UCSD-AML1 (cell line): Measurements from ENCODE around the gene SLC44A1.
A peak's percentile ranks its signal among the peaks of the same experiment; 100 is the strongest.

Source experiments
- DNase-seq: peaks from one replicate; lab custom pipeline; 2025; ENCODE audit not compliant: unreplicated experiment; lab: John Stamatoyannopoulos, UW

The SLC44A1 gene

DNA sequence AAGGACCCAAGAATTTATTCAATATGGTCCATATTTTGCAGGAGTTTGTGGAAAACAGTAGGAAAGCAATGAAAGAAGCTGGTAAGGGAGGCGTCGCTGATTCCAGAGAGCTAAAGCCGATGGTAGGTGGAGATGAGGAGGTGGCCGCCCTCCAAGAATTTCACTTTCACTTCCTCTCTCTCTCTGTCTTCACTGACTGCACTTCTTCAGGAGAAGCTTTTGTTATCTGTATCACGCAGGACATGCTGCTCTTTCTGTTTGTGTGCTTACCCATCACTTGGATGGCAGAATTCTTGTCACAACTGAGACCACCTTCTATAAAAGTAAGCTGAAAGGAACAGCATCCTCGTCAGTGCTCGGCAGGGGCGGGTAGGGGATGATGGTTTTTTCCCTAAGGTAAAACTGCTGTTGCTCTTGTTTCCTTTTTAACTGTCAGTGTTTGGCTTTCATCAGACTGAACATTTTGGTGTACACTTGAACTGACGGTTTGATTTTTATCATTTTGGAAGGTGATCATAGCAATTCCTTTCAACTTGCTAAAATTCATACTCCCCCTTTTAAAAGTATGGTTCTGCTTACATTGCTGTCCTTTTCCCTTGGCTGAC, 141.0 kb downstream of the SLC44A1 start:
- DNase-seq = no peak

DNA sequence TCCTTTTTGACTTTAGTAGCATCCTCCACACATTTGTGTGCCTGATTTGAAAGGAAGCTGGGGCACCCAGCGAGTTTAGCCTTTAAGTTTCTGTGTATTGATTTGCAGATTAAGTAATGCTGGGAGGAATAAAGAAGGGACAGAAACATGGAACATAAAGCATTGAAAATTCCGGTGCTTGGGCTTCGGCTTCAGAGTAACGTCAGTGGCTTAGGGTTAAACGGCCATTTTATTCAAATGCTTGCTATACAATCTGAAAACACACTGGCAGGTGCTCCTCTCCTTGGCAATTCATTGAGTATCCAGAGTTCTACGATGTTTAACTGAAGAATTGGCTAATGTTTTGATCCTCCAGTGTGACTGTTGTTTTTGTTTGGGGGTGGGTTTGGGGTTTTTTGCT, 145.3 kb downstream of the SLC44A1 start:
- DNase-seq = no peak

DNA sequence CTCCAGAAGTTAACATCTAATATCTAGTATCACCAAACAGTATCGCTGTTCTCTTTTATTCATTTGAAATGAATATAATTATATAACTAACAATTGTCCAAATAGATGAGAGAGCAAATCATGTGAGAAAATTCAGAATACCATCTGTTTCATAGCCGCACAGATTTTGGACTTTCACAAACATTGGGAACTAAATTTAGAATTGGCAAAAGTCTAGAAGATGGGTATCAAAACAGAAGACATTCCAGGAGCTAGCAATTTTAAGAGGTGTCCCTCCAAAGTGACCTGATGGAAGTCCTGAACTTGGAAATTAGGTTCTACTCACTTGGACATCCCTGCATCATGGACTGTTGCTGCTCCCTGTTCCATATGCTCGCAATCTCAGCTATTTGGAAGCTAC, 146.4 kb downstream of the SLC44A1 start:
- DNase-seq = no peak

DNA sequence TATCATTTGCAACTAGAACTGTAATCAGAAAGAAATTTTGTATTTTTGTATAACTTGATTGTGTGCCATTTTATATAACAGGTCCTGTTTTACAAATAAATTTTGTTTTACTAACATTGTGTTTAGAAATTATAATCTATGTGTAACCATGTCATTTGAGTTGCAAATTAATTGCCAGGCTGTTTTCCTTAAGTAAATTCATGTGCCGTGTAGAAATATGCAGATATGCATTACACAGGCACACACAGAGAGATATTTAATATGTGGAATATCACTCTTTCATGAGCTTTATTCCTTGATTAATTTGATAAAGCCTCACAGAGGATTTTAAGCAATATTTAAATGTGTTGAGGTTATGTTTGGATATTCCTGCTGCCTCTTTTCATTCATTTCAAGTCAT, 146.8 kb downstream of the SLC44A1 start:
- no peak for DNase-seq

DNA sequence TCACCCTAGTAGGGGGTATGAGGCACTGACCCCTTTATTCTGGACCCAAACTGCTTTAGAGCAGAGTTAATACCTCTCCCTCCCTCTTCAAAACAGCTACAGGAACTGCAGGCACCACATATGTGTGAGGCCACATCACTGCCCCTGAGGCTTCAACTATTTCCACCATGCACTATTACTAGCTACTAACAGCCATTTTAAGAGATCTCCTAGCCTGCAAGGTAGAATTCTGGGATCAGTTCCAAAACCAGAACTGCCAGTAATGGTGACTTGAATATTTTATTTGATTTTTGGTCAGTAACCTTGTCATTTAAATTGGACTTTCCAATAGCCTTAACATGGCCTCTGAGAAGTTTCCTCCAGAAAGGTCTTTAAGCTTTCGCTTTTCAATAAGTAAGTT, 148.1 kb downstream of the SLC44A1 start:
- DNase-seq = no peak

DNA sequence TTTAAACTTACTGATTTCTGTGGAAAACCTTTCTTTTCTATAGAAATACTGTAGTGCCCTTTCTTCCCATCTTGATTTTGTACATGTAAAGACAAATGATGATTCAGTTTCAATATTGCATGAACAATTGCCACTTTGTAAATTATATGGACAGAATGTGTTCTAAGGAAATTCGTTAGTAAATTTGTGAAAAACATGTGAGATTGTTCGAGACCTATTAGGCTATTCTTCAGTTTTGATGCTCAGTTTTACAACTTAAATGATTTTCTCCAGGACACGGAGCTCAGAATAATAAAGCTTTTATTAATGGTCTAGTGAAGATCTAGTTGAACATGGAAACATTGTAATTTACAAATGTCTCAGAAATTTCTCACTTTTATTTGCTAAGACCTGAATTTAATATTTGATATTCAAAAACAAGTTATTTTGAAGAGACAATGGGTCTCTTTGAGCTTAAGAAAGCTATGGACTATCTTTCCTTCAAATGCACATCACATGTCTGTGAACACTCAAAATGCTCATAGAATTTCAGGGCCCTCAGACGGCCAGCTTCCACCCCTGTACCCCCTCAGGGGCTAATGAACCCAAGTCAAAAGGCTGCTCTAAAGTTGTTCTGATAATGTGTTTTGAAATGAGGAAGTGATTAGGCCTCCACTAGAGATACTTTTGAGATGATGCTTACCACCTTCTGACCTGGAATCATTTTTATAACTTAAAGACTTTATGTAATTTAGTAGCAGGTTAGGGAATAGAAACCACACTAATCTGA, 149.3 kb downstream of the SLC44A1 start:
- DNase-seq = no peak

DNA sequence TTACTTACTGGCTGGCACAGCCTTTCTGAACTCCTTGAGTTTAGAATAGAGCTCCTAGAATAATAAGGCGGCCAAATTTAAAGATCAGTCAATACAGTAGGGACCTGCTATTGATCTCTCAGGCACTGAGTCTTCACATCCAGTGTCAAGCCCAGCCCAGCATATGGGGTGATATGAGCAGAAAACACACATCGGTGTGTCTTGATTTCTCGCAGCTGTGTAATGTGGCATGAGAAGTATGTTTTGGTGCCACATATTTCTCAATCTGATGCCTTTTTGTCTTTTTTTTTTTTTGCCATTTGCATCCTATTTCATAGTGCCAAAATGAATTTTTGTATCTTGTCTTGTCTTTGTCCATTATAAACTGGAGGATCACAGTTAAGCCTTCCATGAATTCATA, 152.0 kb downstream of the SLC44A1 start:
- no peak for DNase-seq

DNA sequence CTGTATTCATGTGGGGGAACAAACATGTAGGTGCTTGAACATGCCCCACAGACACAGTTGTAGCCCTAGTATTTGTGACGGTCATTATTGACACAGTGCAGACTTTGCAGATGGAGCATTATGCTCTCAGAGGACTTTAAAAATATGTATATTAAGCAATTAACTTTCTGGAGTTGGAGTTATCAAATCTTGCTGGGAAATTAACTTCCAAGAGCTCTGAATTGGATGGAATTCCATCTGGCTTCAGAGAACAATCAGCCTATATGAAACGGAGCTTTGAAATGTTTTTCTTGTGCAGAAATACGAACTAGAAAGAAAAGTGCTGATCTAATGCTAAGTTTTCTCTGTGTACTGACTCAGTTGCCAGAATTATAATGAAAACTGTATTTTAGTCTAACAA, 152.4 kb downstream of the SLC44A1 start:
- DNase-seq = no peak

DNA sequence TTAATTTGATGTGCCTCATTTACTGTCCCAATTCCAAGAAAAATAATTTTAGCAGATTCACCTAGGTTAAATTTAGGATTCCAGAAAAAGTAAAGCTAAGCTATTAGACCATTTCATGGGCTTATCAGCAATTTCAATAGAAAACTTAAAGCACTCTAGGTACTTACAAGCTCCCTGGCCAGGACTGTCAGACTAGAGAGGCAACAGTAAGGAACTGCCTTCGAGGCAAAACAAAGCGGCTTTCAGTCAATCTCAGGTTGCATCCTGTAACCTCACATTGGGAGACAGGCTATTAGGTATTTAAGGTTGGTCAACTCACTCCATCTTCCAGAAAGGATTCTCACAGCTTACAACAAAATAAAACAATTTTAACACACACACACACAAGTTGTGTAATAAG, 154.7 kb downstream of the SLC44A1 start:
- DNase-seq = no peak

DNA sequence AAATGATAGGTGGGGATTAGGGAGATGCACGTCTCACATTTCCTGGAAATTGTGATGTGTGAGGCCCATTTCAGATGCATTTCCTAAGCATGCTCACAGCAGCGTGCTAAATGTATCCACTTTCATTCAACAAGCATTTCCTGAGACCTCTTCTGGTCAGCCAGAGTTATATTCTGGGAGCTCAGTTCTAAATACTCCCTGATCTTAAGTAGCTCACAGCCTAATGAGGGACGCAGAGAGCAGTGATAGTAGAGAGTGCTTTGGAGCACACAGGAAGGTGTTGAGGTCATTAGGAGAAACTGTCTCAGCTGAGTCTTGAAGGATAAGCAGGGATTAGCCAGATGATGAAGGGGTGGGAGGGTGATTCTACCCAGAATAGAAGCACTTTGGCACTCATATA, 157.2 kb downstream of the SLC44A1 start:
- no peak for DNase-seq

DNA sequence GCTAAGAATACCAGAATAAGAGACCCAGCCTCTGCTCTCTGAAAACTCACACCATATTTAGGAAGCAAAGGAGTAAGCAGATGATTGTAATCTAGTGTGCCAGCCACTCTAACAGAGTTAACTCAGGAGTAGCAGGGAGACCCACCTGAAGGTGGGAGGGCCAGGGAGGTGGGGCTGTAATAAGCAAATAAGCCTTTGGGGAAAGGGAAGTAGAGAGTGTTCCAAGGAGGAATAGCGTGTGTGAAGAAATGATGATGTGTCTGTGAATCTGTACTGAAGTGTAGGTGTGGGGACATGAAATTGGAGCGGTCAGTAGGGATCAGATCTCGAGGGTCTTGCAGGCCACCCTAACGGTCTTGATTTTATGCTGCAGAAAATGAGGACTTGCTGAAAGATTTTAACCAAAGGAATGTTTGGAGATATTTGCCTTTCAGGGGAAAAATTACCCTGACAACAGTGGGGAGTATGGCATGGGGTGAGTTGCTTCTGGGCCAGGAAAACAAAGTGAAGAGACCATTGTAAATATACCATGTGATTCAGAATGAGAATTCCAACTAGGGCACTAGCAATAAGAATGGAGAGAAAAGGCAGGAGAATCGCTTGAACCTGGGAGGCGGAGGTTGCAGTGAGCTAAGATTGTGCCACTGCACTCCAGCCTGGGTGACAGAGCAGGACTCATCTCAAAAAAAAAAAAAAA, 159.2 kb downstream of the SLC44A1 start:
- DNase-seq = no peak

DNA sequence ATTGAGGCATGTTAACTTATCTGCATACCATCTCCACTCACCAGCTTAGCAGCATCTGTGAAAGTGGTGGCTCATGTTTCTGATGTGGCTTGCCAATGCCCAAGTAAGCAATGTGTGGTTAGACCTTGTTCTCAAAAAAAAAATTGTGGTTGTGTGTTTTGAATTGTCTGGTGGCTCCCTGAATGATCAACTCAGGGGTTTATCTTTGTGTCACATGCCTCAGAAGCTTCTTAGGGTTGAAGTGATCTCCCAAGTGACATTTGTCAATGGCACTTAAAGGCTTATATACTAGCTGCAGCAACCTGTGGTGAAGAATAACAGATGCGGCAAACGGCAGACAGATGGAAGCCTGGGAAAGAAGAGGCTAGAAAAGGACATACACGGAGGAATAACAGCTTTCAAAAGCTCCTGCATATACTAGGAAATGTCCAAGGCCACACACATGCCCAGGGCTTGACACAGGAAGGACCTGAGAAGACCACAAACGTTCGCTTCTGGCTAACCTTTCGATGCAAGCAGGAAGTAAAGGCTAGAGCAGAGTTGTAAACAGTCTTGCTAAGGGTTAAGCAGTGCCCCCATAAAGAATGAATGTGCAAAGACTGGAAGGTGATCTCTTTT, 161.2 kb downstream of the SLC44A1 start:
- DNase-seq = peak; percentile 47

DNA sequence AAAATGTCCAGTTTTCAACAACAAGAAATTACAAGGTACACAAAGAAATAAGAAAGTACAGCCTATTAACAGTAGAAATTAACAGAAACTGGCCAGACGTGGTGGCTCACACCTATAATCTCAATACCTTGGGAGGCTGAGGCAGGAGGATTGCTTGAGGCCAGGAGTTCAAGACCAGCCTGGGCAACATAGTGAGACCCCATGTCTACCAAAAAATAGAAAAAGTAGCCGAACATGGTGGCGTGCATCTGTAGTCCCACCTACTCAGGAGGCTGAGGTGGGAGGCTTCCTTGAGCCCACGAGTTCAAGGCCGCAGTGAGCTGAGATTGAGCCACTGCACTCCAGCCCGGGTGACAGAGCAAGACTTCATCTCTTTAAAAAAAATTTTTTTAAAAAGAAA, 161.9 kb downstream of the SLC44A1 start:
- DNase-seq = no peak

DNA sequence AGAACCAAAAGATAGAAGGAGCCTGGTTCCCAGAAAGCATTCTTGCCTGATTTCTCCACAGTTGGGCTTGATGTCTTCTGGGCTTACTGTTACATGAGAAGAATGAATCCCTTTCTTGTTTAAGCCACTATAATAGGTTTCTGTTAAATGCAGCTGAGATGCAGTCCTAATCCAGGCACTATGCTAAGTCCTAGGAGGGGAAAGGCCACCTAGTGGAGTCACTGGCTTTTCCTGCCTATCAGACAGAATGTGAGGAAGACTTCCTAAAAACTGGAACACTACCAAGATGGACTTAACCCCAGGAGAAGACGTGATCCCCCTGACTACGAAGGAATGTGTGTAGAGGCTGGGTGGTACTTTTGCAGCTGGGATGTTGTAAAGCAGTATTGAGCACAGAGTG, 169.1 kb downstream of the SLC44A1 start:
- peak; percentile 12 for DNase-seq

DNA sequence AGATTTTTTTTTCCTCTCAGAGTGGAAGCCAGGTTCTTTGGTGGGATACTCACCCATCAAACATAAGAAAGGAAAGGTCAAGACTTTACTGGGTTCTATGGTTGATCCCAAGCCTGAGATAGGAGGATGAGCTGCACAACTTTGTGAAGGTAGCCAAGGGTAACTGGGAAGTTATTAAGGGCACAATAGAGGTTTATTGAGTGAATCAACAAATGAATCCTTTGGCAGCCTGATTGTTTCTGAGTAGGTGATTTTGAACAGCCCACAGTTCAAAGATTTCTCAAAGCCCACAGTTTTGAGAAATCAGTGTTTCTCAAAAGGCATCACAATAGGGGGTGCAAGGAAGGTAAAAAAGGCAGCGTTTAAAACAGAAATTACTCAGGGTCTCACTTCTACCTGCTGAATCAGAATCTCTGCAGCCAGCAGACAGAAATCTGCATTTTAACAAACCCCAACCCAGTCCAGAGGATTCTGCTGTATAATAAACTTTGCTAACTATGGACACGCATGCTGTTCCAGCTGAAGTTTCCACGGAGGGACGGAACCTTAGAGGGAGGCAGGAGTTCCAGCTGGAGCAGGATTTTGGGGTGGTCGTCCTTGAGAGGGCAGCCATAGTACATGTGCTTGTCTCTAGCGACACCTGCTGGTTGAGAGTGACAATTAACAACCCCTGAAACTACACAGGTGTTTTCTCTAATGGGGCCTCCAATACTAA, 170.7 kb downstream of the SLC44A1 start:
- DNase-seq = peak; percentile 21

DNA sequence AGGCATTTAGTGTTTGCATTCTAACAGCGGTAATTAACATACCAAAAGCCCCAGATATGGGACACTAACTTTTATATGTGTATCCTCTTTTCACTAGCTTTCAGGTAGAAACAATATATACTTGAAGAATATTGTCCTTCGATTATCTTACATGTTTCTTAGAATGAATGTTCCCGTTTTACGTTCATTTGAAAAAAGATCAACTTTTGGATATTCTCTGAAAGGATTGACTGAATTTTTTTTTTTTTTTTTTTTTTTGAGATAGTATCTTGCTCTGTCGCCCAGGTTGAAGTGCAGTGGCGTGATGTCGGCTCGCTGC, 171.2 kb downstream of the SLC44A1 start:
- DNase-seq = no peak

DNA sequence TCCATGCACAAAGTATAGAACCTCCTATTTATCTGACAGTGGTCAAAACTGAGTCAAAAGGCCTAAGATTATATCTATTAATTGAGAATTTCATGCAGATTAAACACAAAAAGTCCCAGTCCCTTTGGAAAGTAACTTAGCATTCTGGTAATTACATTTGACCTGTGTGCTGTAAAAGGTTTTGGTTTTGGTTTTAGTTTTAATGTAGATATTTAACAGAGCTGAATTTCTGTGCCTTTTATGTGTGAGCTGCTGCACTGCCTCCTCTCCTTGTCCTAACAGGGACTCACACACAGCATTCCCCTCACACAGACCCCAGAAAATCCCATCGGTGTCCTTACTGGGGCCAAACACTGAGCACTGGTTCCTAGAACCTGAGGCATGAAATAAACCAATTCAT, 172.4 kb downstream of the SLC44A1 start:
- DNase-seq = no peak

DNA sequence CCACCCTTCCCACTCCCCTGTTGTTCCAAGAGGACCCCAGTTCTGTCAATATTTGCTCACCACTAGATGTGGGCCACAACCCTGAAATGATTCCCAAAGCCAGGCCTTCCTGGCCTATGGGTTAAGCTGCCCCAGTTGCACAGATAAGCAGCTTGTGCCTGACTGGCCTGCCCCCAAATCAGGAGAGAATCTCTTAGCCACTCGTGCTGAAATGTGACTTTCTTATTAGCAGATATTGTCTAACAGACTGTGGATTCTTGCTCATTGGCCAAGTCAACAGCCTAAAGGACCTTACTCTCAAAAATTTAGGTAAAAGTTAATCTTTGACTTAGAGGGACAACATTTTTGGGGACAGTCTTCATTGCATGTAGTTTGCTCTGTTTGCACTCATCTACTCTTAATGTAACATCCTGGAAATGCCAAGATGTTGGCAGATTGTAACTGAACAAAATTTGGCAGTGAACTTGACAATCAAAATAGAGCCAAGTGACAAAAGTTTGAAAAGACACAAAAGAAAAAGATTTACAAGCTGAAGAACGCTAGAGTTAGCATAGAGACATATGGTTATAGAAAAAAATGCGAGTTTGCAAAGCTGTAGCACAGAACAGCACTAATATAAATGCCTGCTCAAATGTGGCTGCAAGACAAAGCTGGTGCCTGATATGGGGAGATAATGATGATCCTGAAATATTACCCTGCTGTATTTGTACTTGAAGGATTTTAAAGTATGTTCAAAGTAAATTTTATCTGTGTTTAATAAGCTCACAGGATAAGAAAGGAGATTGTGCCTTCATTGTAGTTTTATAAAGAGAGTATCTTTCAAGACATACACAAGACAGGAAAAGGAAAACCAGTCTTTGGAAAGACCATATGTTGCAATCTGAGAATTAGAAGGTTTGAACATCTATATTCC, 174.4 kb downstream of the SLC44A1 start:
- no peak for DNase-seq

DNA sequence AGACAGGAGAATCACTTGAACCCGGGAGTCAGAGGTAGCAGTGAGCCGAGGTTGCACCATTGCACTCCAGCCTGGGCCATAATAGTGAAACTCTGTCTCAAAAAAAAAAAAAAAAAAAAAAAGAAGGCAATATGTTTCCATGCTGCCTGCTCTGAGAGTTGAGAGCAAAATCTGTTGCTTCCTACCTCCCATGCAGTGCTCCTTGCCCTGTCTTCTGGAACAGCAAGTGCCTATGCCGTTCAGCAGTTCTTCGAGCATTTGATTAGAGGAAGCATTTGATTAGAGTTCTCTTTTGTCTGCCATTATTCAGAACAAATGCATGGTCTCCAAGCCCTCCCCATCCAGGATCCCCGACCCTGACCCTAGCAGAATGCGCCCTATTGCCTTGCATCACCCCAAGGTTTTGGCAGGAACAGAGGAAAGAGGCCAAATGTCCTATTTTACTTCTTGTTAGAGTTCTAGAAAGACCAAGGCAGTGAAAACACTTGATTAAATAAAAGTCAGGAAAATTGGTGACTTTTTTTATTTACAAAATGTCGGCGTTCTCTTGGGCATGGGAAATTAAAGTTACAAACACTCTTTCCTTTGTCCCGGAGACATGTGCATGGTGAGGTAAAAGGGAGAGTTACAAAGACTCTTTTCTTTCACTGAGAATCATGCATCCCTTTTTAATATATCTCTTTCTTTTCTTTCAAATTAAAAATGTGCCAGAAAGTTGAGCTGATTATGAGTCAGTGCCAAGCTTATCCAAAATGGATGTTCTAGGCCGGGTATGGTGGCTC, 175.6 kb downstream of the SLC44A1 start:
- DNase-seq = no peak

DNA sequence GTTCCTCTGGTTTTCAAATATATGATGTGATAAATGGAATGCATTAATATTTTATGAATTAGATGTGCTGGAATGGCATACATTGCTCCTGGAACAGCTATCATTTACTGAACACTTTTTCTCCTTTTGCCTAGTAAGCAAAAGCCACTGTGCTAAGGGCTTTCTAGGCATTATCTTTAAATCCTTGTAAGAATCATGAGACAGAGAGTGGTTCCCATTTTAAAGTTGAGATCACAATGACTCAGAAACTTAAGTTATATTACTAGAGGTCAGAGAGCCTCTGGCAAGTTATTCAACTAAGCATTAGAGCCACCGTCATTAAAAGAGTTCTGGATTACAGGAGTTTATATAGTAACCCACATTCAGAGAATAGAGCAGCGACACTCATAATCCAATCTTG, 176.7 kb downstream of the SLC44A1 start:
- no peak for DNase-seq
